Neutrophil (primary cell): ENCODE results near the gene ALG12.

Source experiments
- H3K27ac ChIP-seq: fragments of 200-600 bp; sonication (generic); 2 replicates; pipeline ENCODE4 v1.5.1; 2016; ENCODE audit warnings: mild to moderate bottlenecking, moderate library complexity
- H3K27me3 ChIP-seq: fragments of 200-600 bp; sonication (generic); 2 replicates; pipeline ENCODE4 v1.6.0; 2016; ENCODE audit warnings: mild to moderate bottlenecking
- H3K36me3 ChIP-seq: fragments of 200-600 bp; sonication (generic); 2 replicates; pipeline ENCODE4 v1.5.1; 2017
- H3K4me1 ChIP-seq, 2 experiments: fragments of 200-600 bp in 1 of 2; sonication (generic) in 1 of 2; 1 replicate in 1 of 2; 2 replicates in 1 of 2; pipeline versions ENCODE4 v1.5.1 to v1.6.1; 2013 to 2016; ENCODE audit warnings: low read depth in 1 of 2, low read length in 1 of 2, mild to moderate bottlenecking in 1 of 2, moderate library complexity in 1 of 2; ENCODE audit not compliant: control insufficient read depth in 1 of 2, insufficient read depth in 1 of 2
- H3K4me3 ChIP-seq, 2 experiments: fragments of 200-600 bp in 1 of 2; sonication (generic) in 1 of 2; 1 replicate in 1 of 2; 2 replicates in 1 of 2; pipeline ENCODE4 v1.5.1; 2013 to 2016; ENCODE audit warnings: low read depth in 1 of 2, low read length in 1 of 2, mild to moderate bottlenecking in 1 of 2, moderate library complexity in 1 of 2
- H3K9me3 ChIP-seq: fragments of 200-600 bp; sonication (generic); 2 replicates; pipeline ENCODE4 v1.5.1; 2016
- TF ChIP-seq, protein P1 (sequence below): fragments of 200-600 bp; sonication (generic); IDR thresholded peaks from 2 replicates; pipeline ENCODE4 v1.5.1; 2016; ENCODE audit warnings: antibody characterized with exemption

The ALG12 gene

DNA sequence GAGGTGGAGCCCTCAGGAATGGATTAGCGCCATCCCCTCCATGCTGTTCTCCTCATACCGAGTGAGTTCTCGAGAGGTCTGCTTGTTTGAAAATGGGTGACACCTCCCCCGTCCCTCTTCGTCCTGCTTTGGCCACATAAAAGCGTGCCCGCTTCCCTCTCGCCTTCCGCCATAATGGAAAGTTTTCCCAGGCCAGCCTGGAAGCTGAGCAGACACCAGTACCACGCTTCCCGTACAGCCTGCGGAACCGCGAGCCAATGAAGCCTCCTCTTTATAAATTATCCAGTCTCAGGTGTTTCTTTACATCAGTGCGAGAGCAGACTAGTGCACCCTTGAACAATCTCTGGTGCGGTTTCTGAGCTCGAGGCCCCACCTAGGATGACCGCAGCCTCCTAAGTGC, 12.8 kb downstream of the ALG12 start:
- Histone ChIP-seq H3K9me3 (no peaks in the 10 kb centered on the region), H3K36me3 (peaks cover 76% of the 10 kb centered on the region), H3K27ac (no peak overlapping the region)

GRCh38 chr22:49904040-49904369, 14.2 kb downstream of the ALG12 start:
- Histone ChIP-seq H3K27me3 (no peaks in the 10 kb centered on the region), H3K4me3 (no peak overlapping the region), H3K36me3 (peaks cover 72% of the 10 kb centered on the region), H3K4me1 (no peaks in the 10 kb centered on the region), H3K27ac (no peak overlapping the region), H3K9me3 (no peaks in the 10 kb centered on the region)
- TF ChIP-seq, protein P1, sequence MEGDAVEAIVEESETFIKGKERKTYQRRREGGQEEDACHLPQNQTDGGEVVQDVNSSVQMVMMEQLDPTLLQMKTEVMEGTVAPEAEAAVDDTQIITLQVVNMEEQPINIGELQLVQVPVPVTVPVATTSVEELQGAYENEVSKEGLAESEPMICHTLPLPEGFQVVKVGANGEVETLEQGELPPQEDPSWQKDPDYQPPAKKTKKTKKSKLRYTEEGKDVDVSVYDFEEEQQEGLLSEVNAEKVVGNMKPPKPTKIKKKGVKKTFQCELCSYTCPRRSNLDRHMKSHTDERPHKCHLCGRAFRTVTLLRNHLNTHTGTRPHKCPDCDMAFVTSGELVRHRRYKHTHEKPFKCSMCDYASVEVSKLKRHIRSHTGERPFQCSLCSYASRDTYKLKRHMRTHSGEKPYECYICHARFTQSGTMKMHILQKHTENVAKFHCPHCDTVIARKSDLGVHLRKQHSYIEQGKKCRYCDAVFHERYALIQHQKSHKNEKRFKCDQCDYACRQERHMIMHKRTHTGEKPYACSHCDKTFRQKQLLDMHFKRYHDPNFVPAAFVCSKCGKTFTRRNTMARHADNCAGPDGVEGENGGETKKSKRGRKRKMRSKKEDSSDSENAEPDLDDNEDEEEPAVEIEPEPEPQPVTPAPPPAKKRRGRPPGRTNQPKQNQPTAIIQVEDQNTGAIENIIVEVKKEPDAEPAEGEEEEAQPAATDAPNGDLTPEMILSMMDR = no peak

More for the DNA sequence above, 12.8 kb downstream of the ALG12 start:
- H3K4me1 ChIP-seq = no peaks in the 10 kb centered on the region
- H3K4me3 ChIP-seq = no peak overlapping the region
- no peaks in the 10 kb centered on the region for H3K27me3 ChIP-seq
- TF ChIP-seq, protein P1 = no peak

DNA sequence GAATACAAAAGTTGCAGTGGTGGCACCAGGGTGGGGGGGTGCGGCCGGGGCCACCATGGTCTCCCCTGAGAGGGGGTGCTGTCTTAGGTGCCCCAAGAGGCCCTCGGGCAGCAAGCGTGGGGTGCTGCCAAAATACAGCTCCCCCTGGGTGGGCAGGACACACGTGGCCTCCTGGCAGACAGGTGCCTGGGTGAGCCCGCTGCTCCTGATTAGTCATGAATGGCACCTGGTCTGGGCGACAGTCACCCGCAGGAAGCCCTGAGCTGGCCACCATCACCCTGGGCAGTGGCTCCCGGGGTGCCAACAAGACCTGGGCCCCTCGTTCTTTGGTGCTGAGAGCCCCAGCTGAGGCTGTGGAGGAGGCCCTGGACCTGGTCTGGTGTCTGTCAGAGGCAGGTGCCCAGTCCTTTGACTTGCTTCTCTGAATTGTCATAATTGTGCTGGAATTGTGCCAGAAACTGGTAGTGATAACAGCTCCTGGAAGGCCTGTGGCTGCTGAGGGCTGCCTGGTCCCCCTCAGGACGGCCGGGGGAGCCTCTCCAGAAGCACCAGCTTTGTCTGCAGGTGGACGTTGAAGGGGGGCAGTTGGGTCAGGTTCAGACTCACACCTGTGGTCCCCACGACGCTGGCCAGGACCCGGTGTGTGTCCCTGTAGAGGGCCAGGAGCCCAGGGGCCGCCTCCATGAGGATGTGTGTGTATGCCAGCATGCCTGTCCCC, 14.8 kb downstream of the ALG12 start:
- peaks cover 68% of the 10 kb centered on the region for H3K36me3 ChIP-seq
- H3K27ac ChIP-seq = no peak overlapping the region
- H3K4me3 ChIP-seq = no peak overlapping the region
- TF ChIP-seq, protein P1 = no peak
- H3K9me3 ChIP-seq = no peaks in the 10 kb centered on the region
- H3K27me3 ChIP-seq = no peaks in the 10 kb centered on the region
- no peaks in the 10 kb centered on the region for H3K4me1 ChIP-seq

GRCh38 chr22:49901457-49901856, 16.8 kb downstream of the ALG12 start:
- Histone ChIP-seq H3K9me3 (no peaks in the 10 kb centered on the region), H3K4me3 (no peak overlapping the region), H3K4me1 (no peaks in the 10 kb centered on the region), H3K36me3 (peaks cover 50% of the 10 kb centered on the region), H3K27ac (no peak overlapping the region), H3K27me3 (no peaks in the 10 kb centered on the region)
- TF ChIP-seq, protein P1 = no peak

GRCh38 chr22:49900441-49901230, 17.6 kb downstream of the ALG12 start:
- H3K9me3 ChIP-seq = no peaks in the 10 kb centered on the region
- TF ChIP-seq, protein P1 = no peak

More at GRCh38 chr22:49900441-49901230, 17.6 kb downstream of the ALG12 start:
- H3K4me1 ChIP-seq = no peaks in the 10 kb centered on the region
- no peak overlapping the region for H3K4me3 ChIP-seq
- peaks cover 42% of the 10 kb centered on the region for H3K36me3 ChIP-seq
- no peaks in the 10 kb centered on the region for H3K27me3 ChIP-seq
- H3K27ac ChIP-seq = no peak overlapping the region
